ENCODE measurements around the gene FOXB2. TPM values are rescaled to one million over a fixed set of nuclear protein-coding genes. Genes with fewer than 3 reads are reported as not detected.

The FOXB2 gene
- total RNA-seq: not detected

DNA sequence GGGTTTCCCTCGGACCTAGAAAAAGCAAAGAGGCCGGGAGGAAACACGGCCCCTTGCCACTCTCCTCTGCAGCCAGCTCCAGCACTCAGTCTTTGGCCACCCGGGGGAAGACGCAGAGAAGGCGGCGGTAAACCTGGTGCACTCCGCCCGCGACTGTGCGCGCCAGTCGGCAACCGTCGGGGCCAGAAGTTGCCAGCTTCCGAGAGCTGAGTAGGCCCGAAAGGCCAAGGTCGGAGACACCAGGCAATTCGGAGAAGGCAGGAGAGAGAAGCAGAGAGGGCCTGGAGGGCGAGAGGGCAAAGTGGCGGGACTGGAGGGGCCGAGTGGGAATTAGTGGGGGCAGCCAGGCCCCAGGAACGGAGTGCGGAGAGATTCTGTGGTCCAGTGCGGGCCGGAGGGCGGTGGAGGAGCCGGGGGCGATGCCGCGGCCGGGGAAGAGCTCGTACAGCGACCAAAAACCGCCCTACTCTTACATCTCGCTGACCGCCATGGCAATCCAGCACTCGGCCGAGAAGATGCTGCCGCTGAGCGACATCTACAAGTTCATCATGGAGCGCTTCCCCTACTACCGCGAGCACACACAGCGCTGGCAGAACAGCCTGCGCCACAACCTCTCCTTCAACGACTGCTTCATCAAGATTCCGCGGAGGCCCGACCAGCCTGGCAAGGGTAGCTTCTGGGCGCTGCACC lies at the start of gene FOXB2:
Gene FOXB2, plus strand, starts transcription at position 420 of the 690 bp plus-strand sequence. Its CDS starts 0 bp downstream, at position 420.

Other genes starting within 250 kb of the FOXB2 start
- gene PRUNE2, start 113.5 kb upstream of the FOXB2 start, total RNA-seq: not detected
- 10 to 100 TPM; 41.5 to 42.1 TPM for gene VPS13A, start 157.9 kb downstream of the FOXB2 start, total RNA-seq